ENCODE measurements around the gene ABHD12. TPM values are rescaled to one million over a fixed set of nuclear protein-coding genes. Genes with fewer than 3 reads are reported as not detected.

Gene ABHD12
- total RNA-seq, 2 donors from 2014 or later, result 70.1 to 84.7 TPM

DNA sequence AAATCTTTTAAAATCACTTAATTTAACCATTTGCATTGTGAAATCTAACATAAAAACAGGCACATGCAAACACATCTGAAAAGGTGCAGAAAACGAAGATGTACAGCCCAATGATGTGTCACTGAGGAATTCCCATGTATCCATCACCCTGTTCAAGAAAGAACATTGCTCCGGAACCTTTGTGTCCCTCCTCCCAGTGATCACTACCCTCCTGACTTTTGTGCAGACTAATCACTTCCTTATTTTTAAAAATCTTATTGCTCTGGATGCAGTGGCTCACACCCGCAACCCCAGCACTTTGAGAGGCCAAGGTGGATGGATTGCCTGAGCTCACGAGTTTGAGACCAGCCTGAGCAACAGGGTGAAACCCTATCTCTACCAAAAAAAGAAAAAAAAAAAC lies 31.4 kb upstream of the ABHD12 start:
- intact Hi-C loops (cut with DNase I), result no loop called here
- no peaks in the 10 kb centered on the region for H3K9me3 ChIP-seq
- H3K27me3 ChIP-seq (replicated peaks; ENCODE audit: insufficient read depth), result no peaks in the 10 kb centered on the region
- H3K4me1 ChIP-seq (replicated peaks), result no peaks in the 10 kb centered on the region
- no peak overlapping the region for H3K4me3 ChIP-seq
- WGBS, result 88% methylated on average over 4 of the region's 4 CpGs
- DNase-seq (ENCODE audit: low spot score), result no peak
- H3K36me3 ChIP-seq, result no peaks in the 10 kb centered on the region
- no peak overlapping the region for H3K27ac ChIP-seq
- TF ChIP-seq POLR2A (IDR thresholded peaks at IDR 0.05) (no peak), CTCF (IDR thresholded peaks at IDR 0.05) (no peak), POLR2AphosphoS5 (IDR thresholded peaks at IDR 0.05) (no peak)

DNA sequence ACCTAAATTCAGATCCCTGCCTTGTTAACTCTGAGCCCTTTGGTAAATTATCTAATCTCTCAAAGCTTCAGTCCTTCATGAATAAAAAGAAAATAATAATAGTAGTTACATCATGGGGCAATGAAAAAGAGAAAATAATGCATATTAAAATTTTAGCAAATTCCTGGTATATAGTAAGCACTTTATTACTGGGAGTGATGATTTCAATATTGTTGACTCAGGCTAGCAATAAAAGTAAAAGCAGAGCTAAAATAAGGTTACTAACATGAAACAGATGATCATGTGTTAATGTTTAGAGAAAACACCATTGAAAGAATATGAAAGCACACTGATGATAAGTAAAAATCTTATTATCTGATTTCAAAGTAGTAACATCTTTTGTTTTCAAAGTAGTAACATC lies 30.5 kb upstream of the ABHD12 start:
- TF ChIP-seq POLR2A (IDR thresholded peaks at IDR 0.05) (no peak), CTCF (IDR thresholded peaks at IDR 0.05) (no peak), POLR2AphosphoS5 (IDR thresholded peaks at IDR 0.05) (no peak)
- no peak for DNase-seq (ENCODE audit: low spot score)
- H3K4me3 ChIP-seq, result no peak overlapping the region
- H3K27ac ChIP-seq, result no peak overlapping the region
- H3K4me1 ChIP-seq (replicated peaks), result no peaks in the 10 kb centered on the region
- no peaks in the 10 kb centered on the region for H3K36me3 ChIP-seq
- H3K27me3 ChIP-seq (replicated peaks; ENCODE audit: insufficient read depth), result no peaks in the 10 kb centered on the region
- intact Hi-C loops (cut with DNase I), result no loop called here
- H3K9me3 ChIP-seq, result no peaks in the 10 kb centered on the region

DNA sequence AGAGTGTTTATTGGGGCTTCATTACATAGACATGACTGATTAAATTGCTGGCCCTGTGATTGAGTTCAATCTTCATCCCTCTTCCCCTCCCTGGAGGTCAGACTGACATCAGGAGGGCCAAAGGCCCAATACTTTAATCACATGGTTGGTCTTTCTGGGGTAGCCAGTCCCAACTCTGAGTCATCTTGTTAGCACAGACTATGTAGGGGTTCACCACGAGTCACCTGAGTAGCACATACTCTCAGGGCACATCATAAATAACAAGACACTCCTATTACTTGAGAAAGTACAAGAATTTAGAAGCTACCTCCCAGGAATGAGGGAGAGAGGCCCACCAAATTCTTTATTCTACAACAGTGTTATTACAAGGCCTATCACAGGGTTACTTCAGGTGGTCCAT lies 28.1 kb upstream of the ABHD12 start:
- Histone ChIP-seq H3K4me3 (no peak overlapping the region), H3K9me3 (no peaks in the 10 kb centered on the region), H3K36me3 (no peaks in the 10 kb centered on the region), H3K27ac (no peak overlapping the region), H3K4me1 (replicated peaks) (no peaks in the 10 kb centered on the region), H3K27me3 (replicated peaks; ENCODE audit: insufficient read depth) (no peaks in the 10 kb centered on the region)
- DNase-seq (ENCODE audit: low spot score), result no peak
- no peak for TF ChIP-seq CTCF (IDR thresholded peaks at IDR 0.05)
- TF ChIP-seq POLR2AphosphoS5 (IDR thresholded peaks at IDR 0.05), result no peak
- no peak for TF ChIP-seq POLR2A (IDR thresholded peaks at IDR 0.05)
- WGBS, result 94% methylated on average over 1 of the region's 1 CpG
- intact Hi-C loops (cut with DNase I), result no loop called here

- no peak for TF ChIP-seq CTCF (IDR thresholded peaks at IDR 0.05)
- TF ChIP-seq POLR2AphosphoS5 (IDR thresholded peaks at IDR 0.05), result no peak
- TF ChIP-seq POLR2A (IDR thresholded peaks at IDR 0.05), result no peak
- DNase-seq (ENCODE audit: low spot score), result no peak
- no peaks in the 10 kb centered on the region for H3K9me3 ChIP-seq
- H3K27ac ChIP-seq, result no peak overlapping the region
- H3K27me3 ChIP-seq (replicated peaks; ENCODE audit: insufficient read depth), result no peaks in the 10 kb centered on the region
- no peak overlapping the region for H3K4me3 ChIP-seq
- intact Hi-C loops (cut with DNase I), result loop anchor here (5.0 kb wide), 1 partner anchor 417 kb away; the partner anchor contains the start of gene APMAP
- H3K36me3 ChIP-seq, result no peaks in the 10 kb centered on the region
- H3K4me1 ChIP-seq (replicated peaks), result peaks cover 3% of the 10 kb centered on the region
- WGBS, result 83% methylated on average over 5 of the region's 5 CpGs
Measured at GRCh38 chr20:25408890-25409289, 18.3 kb upstream of the ABHD12 start.

- H3K4me3 ChIP-seq, result peak overlapping the region; percentile 42 to 46
- no peak for DNase-seq (ENCODE audit: low spot score)
- H3K27me3 ChIP-seq (replicated peaks; ENCODE audit: insufficient read depth), result no peaks in the 10 kb centered on the region
- peaks cover 3% of the 10 kb centered on the region for H3K4me1 ChIP-seq (replicated peaks)
- WGBS, result 6% methylated on average over 4 of the region's 4 CpGs
- H3K9me3 ChIP-seq, result no peaks in the 10 kb centered on the region
- no peak overlapping the region for H3K27ac ChIP-seq
- intact Hi-C loops (cut with DNase I), result loop anchor here (5.0 kb wide), 1 partner anchor 416 kb away; the partner anchor contains the start of gene APMAP
- TF ChIP-seq POLR2AphosphoS5 (IDR thresholded peaks at IDR 0.05) (no peak), POLR2A (IDR thresholded peaks at IDR 0.05) (no peak), CTCF (IDR thresholded peaks at IDR 0.05) (no peak)
- H3K36me3 ChIP-seq, result no peaks in the 10 kb centered on the region
Measured at GRCh38 chr20:25408170-25408547, 17.5 kb upstream of the ABHD12 start.
